Lung (tissue), 12 donors: ENCODE results near the gene UBAP2. TPM values are rescaled to one million over a fixed set of nuclear protein-coding genes. Genes with fewer than 3 reads are reported as not detected.

Source experiments
- ATAC-seq: fragments of 200-7000 bp; cut with Tn5 transposase; one replicate; pipeline ENCODE4 v1.9.1; 2020; ENCODE audit warnings: moderate number of reproducible peaks; ENCODE audit not compliant: insufficient read depth, low FRiP score
- DNase-seq, 3 donors: peaks; one replicate each; pipeline ENCODE4 v3.0.0-alpha.2; 2013 to 2017
- H3K27ac ChIP-seq, 2 donors: one replicate each; pipeline ENCODE4 v1.5.1; 2013; ENCODE audit warnings: mild to moderate bottlenecking in 2 of 2, moderate library complexity in 2 of 2, control low read depth in 1 of 2, inconsistent platforms in 1 of 2, low read depth in 1 of 2, low read length in 1 of 2
- H3K27me3 ChIP-seq, 3 donors: one replicate each; pipeline ENCODE4 v1.5.1; 2013; ENCODE audit warnings: low read length in 2 of 3; ENCODE audit not compliant: control insufficient read depth in 3 of 3, insufficient read depth in 3 of 3
- H3K36me3 ChIP-seq, 4 donors: one replicate each; pipeline ENCODE4 v1.5.1; 2013; ENCODE audit warnings: low read length in 4 of 4, mild to moderate bottlenecking in 1 of 4, moderate library complexity in 1 of 4; ENCODE audit not compliant: control insufficient read depth in 4 of 4, insufficient read depth in 4 of 4
- H3K4me1 ChIP-seq, 5 donors: one replicate each; pipeline ENCODE4 v1.5.1; 2013; ENCODE audit warnings: low read length in 5 of 5, mild to moderate bottlenecking in 2 of 5, moderate library complexity in 1 of 5; ENCODE audit not compliant: control insufficient read depth in 5 of 5, insufficient read depth in 5 of 5
- H3K4me3 ChIP-seq: one replicate; pipeline ENCODE4 v1.5.1; 2013; ENCODE audit warnings: mild to moderate bottlenecking, control low read depth, moderate library complexity
- H3K9ac ChIP-seq, 2 donors: one replicate each; pipeline ENCODE4 v1.5.1; 2013; ENCODE audit warnings: low read length in 2 of 2, control low read depth in 1 of 2; ENCODE audit not compliant: insufficient read depth in 1 of 2
- H3K9me3 ChIP-seq, 4 donors: one replicate each; pipeline ENCODE4 v1.5.1; 2013; ENCODE audit warnings: low read length in 3 of 4, mild to moderate bottlenecking in 1 of 4, moderate library complexity in 1 of 4; ENCODE audit not compliant: control insufficient read depth in 4 of 4, insufficient read depth in 3 of 4
- CTCF ChIP-seq: IDR thresholded peaks from 2 replicates; pipeline ENCODE4 v1.5.1; 2012; ENCODE audit warnings: mild to moderate bottlenecking; ENCODE audit errors: control extremely low read depth, extremely low read depth
- WGBS, 2 donors: extraction: QIAGEN DNeasy Blood & Tissue Kit; methylation state at CpG; one replicate each; pipeline ENCODE4 v1.1.7; 2013; 5-methylcytosine and 5-hydroxymethylcytosine counted together
- polyA plus RNA-seq, 2 donors: library from polyadenylated mRNA; stranded (reverse); fragments of 200-250 nt; gene quantifications; one replicate each; pipeline ENCODE4 v1.2.1, GENCODE V29; 2013
- total RNA-seq, 2 donors: library from RNA; depleted of rRNA in 1 of 2; stranded (reverse); fragments of >200 nt in 1 of 2; gene quantifications; one replicate each; pipeline ENCODE4 v1.2.1, GENCODE V29; 2014 to 2021
- donor health status: control.
- donor health status: control.
- donor health status: Bipolar disorder and iron deficiency.
- donor health status: healthy.
- donor health status: DM: yes; HTN: yes; CAD: no.

The UBAP2 gene
- total and polyA plus RNA-seq, 4 donors: 12.6 to 45.4 (median 21.3) TPM

GRCh38 chr9:33881635-33882034 is 167.1 kb downstream of the UBAP2 start:
- no peak for TF ChIP-seq CTCF
- peaks cover 0 to 17% (median 11%) of the 10 kb centered on the region in 5 donors for H3K4me1 ChIP-seq
- DNase-seq (no peak), ATAC-seq (no peak)
- WGBS, 2 donors: 49 to 84% methylated on average over 1 of the region's 1 CpG
- no peak overlapping the region for H3K27ac ChIP-seq
- no peaks in the 10 kb centered on the region for H3K27me3 ChIP-seq
- H3K9me3 ChIP-seq: no peaks in the 10 kb centered on the region
- H3K36me3 ChIP-seq: peaks cover 0 to 3% (median 0%) of the 10 kb centered on the region in 4 donors
- no peak overlapping the region for H3K9ac ChIP-seq
- H3K4me3 ChIP-seq: no peak overlapping the region

GRCh38 chr9:33880211-33881089 is 168.2 kb downstream of the UBAP2 start:
- Histone ChIP-seq H3K9ac (no peak overlapping the region), H3K36me3 (peaks cover 0 to 3% (median 0%) of the 10 kb centered on the region in 4 donors), H3K4me3 (no peak overlapping the region), H3K4me1 (peaks cover 0 to 14% (median 7%) of the 10 kb centered on the region in 5 donors), H3K9me3 (no peaks in the 10 kb centered on the region), H3K27me3 (no peaks in the 10 kb centered on the region), H3K27ac (no peak overlapping the region)
- TF ChIP-seq CTCF: no peak
- 91 to 94% methylated on average over 8 of the region's 8 CpGs for WGBS, 2 donors
- no peak for ATAC-seq
- no peak for DNase-seq

- no peaks in the 10 kb centered on the region for H3K27me3 ChIP-seq
- peaks cover 0 to 8% (median 0%) of the 10 kb centered on the region in 5 donors for H3K4me1 ChIP-seq
- WGBS, 2 donors: 83 to 86% methylated on average over 7 of the region's 7 CpGs
- no peak overlapping the region for H3K27ac ChIP-seq
- TF ChIP-seq CTCF: no peak
- no peak for ATAC-seq
- DNase-seq: no peak
- no peaks in the 10 kb centered on the region for H3K9me3 ChIP-seq
- H3K4me3 ChIP-seq: no peak overlapping the region
- no peak overlapping the region for H3K9ac ChIP-seq
- peaks cover 0 to under 1% (median 0%) of the 10 kb centered on the region in 4 donors for H3K36me3 ChIP-seq
These were observed 169.9 kb downstream of the UBAP2 start for GRCh38 chr9:33878691-33879366.
